Stimulated activated CD4-positive, alpha-beta T cell treated with anti-CD3 and anti-CD28 coated beads, Interleukin-15, amount 100 ng/mL, for 24 hours (primary cell): ENCODE data around the gene GSTA3.

Experiments used
- DNase-seq: peaks from one replicate; pipeline ENCODE4 v3.0.0-alpha.2; 2020

GSTA3 gene

DNA sequence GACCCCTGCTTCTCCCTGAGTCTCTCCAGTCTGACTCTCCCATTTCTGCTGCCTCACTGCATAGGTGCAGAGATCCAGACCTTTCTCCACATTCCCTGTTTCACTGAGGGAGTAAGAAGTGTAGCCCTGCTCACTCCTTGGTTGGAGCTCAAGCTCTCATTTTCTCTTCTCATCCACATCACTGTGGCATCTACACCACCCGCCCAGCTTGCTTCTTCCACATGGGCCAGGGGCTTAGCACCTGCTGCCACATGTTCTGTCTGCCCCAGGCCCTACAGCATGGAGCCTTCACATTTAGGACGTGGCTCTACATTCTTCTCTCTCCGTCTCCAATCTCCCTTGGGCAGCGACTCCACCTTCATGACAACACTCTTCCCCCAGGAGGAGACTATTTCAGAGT lies 60.4 kb downstream of the GSTA3 start:
- no peak for DNase-seq
